GM18870 (cell line): ENCODE data around the gene B9D2.
"Not testable (repeated sequence)": the region's sequence is repeated elsewhere in the genome, so short reads cannot be mapped to it uniquely, and the experiment has no call there.

Experiments used
- ATAC-seq: cut with Tn5 transposase; IDR thresholded peaks from one replicate; pipeline ENCODE4 v1.9.1; 2021; ENCODE audit warnings: moderate library complexity; ENCODE audit not compliant: unreplicated experiment

Gene B9D2

GRCh38 chr19:41363753-41364523, at the start of gene B9D2:
B9D2 (minus strand) TSS chr19:41364149; CDS start chr19:41363519, 630 bp downstream.
- ATAC-seq: peak; percentile 77

DNA sequence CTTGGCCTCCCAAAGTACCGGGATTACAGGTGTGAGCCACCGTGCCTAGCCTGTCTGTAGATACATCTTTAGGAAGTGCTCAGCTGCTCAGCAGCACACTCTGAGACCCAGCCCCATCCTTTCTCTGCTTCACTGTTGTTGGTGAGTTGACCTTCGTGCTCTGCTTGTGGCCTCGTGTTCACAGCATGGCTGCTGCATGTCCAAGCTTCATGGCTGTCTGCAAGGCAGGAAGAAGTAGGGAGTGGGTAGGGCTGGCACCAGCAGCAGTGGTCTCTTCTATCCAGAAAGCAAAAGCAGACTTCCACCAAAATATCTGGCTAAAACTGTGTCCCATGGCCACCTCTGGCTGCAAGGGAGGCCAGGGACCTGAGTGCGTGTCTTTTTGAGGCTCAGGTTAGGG, 49.0 kb upstream of the B9D2 start:
- no peak for ATAC-seq

DNA sequence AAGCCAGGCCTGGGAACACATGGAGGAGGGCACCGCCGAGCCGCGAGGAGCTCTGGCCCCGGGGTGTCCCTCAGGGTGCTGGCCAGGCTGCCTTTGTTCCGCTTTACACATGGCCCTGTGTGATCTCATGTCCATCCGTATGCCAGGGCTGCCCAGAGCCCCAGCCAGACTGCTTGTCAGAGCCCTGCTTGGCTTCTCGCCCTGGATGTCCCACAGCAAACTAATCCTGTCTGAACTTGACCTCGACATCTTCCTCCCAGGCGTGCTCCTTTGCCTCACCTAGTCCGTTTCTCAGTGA, 48.0 kb upstream of the B9D2 start:
- ATAC-seq: no peak

DNA sequence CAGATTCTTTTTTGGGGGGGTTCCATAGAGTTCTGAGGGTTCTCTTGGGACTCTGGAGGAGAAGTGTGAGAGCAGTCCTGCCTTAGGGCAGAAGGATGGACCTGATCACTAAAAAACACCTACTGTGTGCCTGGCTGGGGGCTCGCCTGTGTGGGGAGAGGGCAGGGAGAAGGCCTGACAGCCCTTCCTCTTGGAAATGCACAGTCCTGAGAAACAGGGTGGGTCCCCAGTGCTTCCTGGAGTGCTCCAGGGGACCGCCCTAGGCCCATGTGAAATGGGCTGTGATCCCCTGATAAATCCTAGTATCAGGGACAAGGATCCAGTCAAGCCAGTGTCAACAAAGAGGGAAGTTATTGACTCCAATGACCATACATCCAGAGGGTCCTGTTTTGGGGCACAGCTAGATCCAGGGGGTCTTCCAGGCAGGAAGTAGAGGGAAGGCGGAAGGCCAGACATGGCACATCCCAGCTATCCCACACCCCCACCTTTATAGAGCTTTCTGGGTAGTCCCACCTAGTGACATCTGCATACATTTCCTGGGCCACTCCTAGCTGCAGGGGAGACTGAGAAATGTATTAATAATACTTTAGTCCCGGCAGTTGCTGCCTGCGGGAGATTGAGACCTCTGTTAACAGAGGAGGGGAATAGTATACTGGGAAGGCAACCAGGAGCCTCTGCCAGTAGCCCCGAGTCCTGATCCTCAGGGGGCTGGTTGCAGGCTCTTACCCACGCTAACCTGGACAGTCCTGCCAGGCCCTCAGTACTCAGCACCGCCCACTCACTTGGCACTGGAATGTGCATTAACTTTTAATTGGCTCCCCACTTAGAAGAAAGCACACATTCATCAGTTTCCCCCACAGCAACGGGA, 47.4 kb upstream of the B9D2 start:
- ATAC-seq: no peak

- ATAC-seq: no peak
Observed at GRCh38 chr19:41410336-41411054, 46.5 kb upstream of the B9D2 start.

- ATAC-seq: no peak
Observed at GRCh38 chr19:41409288-41409687, 45.3 kb upstream of the B9D2 start.

- not testable (repeated sequence) for ATAC-seq
Observed at GRCh38 chr19:41408846-41409245, 44.9 kb upstream of the B9D2 start.

DNA sequence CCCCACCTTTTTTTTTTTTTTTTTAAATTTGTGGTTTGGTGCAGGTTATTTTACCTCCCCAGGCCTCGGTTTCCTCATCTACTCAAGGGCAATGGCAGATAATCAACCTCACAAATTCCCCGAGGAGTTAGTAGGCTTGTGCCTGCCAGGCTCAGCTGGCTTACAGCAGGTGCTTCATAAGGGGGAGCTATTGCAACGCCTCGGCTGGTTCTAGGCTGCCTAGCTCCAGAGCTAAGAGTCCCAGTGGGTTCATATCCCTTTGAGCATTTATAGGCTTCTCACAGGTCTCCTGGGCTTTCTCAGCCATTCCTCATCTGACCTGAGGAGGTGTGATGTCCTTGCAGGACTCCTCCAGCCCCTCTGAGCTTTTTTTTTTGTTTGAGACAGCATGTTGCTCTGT, 44.3 kb upstream of the B9D2 start:
- ATAC-seq: no peak

GRCh38 chr19:41407271-41407670, 43.3 kb upstream of the B9D2 start:
- ATAC-seq: no peak

GRCh38 chr19:41405776-41406175, 41.8 kb upstream of the B9D2 start:
- no peak for ATAC-seq

- ATAC-seq: no peak
Observed at GRCh38 chr19:41403181-41403970, 39.4 kb upstream of the B9D2 start.

- no peak for ATAC-seq
Observed at GRCh38 chr19:41402010-41402409, 38.1 kb upstream of the B9D2 start.

- no peak for ATAC-seq
Observed at GRCh38 chr19:41401483-41401882, 37.5 kb upstream of the B9D2 start.

DNA sequence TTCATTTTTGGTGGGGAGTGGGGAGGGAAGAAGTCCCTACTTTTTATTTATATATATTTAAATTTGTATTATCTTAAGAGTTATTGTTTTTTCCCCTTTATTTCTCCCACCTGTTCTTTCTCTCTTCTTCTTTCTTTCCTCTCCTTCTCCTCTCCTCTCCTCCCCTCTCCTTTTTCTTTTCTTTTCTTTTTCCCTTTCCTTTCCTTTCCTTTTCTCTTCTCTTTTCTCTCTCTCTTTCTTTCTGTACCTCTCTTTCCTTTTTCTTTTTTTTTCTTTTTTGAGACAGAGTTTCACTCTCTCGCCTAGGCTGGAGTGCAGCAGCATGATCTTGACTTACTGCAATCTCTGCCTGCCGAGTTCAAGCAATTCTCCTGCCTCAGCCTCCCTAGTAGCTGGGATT, 35.6 kb upstream of the B9D2 start:
- ATAC-seq: no peak

DNA sequence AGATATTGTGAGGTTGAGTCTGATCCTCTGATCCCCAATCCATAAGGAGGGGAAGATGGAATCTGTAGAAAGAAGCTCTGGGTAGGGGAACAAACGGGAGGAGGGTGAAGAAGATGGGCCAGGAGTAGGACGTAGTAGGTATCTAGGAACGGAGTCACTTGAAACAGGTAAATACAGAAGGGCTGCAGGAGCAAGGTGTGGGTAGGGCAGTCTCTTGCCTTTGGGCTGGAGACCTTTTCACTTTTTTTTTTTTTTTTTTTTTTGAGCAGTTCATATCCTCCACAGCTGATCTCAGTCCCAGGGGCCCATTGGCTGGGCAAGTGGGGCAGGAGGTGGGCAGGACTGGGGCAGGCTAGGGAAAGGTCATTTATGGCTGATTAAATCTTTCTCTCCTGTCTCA, 35.1 kb upstream of the B9D2 start:
- no peak for ATAC-seq

DNA sequence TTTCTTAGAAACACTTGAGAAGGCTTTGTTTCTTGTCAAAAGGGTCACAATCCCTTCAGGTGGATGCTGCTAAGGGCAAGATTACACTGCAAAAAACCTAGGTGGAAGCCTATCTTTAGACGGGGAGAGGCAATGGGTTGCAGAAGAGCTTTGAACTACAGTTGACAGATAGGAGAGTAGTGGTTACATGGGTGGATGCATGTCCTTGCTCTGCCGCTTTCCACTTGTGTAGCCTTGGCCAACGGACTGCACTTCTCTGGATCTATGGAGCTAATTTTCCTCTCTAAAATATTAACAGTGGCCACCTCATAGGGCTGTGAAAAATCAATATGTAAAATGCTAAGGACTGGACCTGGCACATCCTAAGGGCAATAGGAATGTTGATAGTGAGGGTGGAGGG, 34.6 kb upstream of the B9D2 start:
- ATAC-seq: no peak

DNA sequence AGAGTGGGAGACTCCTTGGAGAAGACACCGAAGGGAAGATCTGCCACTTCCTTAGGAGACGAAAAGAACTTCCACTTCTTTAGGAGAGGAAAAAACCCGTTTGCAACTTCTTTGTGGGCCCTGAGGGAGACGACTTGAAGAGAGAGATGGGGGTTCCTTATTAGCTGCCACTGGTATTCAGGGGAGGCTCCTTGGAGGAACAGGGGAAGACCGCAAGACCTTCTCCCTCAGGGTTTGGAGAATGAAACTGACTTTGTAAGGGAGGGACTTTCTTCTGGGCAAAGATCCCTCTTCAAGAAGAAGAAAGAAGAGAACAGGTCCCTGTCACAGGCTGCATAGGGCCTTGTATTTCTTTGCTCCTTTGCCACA, 34.1 kb upstream of the B9D2 start:
- no peak for ATAC-seq

DNA sequence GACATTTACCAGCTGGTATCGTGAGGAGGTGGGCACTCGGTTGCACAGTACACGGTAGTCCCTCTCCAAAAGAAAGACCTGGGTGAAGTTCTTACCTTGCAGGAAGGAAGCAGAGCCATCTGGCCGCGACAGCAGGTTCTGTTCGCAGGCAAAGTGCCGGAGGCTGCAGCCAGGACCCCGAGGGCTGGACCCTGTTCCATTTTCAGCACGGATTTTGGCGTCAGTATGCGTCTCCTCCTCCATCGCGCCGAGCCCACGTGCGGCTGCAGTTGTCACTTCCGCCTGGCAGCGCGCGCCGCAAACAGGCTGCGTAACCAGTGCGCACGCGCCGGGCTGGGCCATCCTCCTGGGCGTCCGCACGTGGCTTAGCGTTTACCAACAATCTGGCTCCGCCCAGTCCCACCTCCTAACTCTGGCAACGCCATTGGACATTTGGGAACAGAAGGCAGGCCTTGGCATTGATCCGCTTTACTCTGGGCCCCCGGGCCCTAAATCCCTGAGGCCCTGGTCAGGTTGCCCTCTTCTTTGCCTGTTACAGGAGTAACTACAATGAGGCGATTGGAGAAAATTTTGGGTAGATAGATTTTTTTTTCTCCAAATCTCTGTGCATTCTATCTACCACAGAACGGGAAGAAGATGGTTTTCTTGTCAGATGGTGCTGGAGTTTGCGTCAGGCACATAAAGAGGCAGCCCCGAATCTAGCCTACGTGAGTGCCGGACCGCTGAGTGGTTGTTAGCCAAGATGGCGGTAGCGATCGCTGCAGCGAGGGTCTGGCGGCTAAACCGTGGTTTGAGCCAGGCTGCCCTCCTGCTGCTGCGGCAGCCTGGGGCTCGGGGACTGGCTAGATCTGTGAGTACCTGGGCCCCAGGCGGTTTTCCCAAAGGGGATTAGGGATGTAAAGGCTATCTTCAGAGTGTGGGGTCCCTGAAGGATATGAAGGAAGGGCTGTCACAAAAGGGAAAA, 33.4 kb upstream of the B9D2 start, which contains the start of the genes BCKDHA and EXOSC5:
BCKDHA (plus strand) TSS at position 733 of the 964 bp plus-strand sequence; CDS start at position 743, 10 bp downstream.
EXOSC5 (minus strand) TSS at position 274 of the 964 bp plus-strand sequence; CDS start at position 243, 31 bp downstream.
- peak; percentile 85 for ATAC-seq

DNA sequence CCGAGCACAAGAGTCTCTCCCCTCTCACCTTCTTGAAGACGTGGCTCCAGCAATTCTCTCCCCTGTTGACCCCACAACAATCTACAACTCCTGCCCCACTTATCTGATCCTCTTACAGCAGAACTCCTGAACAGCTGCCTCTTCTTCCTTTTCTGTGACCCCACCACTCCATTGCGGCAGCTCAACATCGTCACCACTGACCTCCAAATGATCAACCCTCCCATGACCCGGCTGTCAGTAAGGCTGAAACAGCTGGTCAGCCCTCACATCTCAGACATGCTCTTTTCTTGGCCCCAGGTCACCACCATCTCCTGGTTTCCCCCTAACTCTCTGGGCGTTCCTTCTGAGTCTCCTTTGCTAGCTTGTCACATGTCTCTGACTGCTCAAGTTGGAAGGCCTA, 31.4 kb upstream of the B9D2 start:
- no peak for ATAC-seq

- no peak for ATAC-seq
Observed at GRCh38 chr19:41392775-41393174, 28.8 kb upstream of the B9D2 start.
